Fibroblast of lung (primary cell): Measurements from ENCODE around the gene KCTD4.

ENCODE experiments used
- CTCF ChIP-seq, 2 donors: IDR thresholded peaks in 1 of 2; conservative IDR thresholded peaks in 1 of 2; 1 replicate in 1 of 2; 2 replicates in 1 of 2; pipeline ENCODE4 v1.5.1; 2011 to 2012; ENCODE audit warnings: low read length in 2 of 2, control low read depth in 1 of 2, inconsistent platforms in 1 of 2, low read depth in 1 of 2, mild to moderate bottlenecking in 1 of 2
- EZH2 ChIP-seq: IDR thresholded peaks from 2 replicates; pipeline ENCODE4 v1.5.1; 2012; ENCODE audit warnings: low read length, control low read depth, mild to moderate bottlenecking; ENCODE audit errors: missing control alignments

GRCh38 chr13:45174478-45174877 is 26.4 kb downstream of the KCTD4 start:
- no peak for TF ChIP-seq CTCF (conservative IDR thresholded peaks at IDR 0.05 in 1 of 2, IDR thresholded peaks at IDR 0.05 in 1 of 2; ENCODE audit: low read depth in 1 of 2, low read length in 2 of 2)
- TF ChIP-seq EZH2, result no peak
